HG02571 (cell line): Measurements from ENCODE around the gene C11orf91.
"Not testable (repeated sequence)": the region's sequence is repeated elsewhere in the genome, so short reads cannot be mapped to it uniquely, and the experiment has no call there.

Experiments used
- ATAC-seq: cut with Tn5 transposase; IDR thresholded peaks from one replicate; pipeline ENCODE4 v1.9.1; 2021; ENCODE audit warnings: mild to moderate bottlenecking, moderate library complexity; ENCODE audit not compliant: unreplicated experiment

C11orf91 gene

DNA sequence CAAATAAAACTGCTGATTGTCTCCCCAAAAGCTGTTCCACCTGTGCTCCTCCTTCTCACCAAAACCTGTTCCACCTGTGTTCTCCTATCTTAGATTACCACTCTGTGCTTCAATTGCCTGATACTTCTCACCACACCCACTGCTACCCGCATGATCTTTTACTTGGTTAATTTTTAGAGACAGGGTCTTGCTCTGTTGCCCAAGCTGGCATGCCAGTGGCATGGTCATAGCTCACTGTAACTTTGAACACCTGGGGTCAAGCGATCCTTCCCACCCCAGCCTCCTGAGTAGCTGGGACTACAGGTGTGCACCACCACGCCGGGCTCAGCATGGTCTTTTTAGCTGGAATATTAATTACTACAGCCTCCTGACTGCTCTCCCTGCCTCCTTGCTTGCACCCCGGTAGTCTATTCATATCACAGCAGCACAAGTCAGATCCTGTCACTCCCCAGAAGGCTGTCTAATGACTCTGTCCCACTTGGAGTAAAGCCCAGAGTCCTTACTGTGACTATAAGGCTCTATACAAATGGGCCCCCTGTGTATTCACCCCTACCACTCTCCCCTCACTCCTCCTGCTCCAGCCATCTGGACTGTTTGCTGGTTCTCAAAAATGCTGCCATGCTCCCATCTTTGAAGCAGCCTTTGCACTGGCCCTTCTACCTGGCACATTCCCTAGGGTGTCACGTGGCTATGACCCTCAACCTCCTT is 3.5 kb downstream of the C11orf91 start:
- ATAC-seq: no peak

- no peak for ATAC-seq
Observed at GRCh38 chr11:33696411-33696810, 4.2 kb downstream of the C11orf91 start.

- ATAC-seq: no peak
Observed at GRCh38 chr11:33695051-33695566, 5.5 kb downstream of the C11orf91 start.

DNA sequence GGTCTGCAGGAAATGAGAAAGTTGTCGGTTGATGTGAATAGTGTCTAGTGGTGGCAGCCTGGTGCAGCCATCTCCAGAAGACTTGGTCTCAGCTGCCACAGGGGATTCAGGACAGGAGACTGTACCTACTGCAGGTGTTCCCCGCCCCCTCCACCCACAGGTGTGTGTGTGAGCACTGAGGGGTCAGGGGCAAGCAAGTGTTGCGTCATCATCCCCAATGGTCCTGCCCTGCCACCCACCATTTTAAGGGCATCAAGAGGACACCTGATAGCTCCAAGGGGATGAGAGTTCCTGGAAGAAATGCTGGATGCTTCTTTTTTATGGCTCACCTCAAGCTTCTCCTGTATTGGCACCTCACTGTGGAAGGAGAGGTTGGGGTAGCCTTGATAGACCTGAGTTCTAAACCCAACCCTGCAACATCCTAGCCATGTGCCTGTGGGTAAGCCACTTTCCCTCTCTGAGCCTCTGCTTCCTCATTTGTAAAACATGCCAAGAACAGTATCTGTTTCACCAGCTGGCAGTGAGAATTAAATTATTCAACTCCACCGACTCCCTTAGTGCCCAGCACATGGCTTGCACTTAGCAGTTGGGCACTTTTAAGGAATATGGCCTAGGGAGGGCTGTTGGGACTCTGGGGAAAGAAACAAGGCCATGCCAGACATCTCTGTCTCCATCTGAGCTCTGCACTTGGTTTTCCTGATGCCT is 6.1 kb downstream of the C11orf91 start:
- ATAC-seq: no peak

- ATAC-seq: no peak
Observed at GRCh38 chr11:33692541-33692940, 8.1 kb downstream of the C11orf91 start.

- no peak for ATAC-seq
Observed at GRCh38 chr11:33692013-33692504, 8.6 kb downstream of the C11orf91 start.

- no peak for ATAC-seq
Observed at GRCh38 chr11:33691066-33691864, 9.4 kb downstream of the C11orf91 start.

DNA sequence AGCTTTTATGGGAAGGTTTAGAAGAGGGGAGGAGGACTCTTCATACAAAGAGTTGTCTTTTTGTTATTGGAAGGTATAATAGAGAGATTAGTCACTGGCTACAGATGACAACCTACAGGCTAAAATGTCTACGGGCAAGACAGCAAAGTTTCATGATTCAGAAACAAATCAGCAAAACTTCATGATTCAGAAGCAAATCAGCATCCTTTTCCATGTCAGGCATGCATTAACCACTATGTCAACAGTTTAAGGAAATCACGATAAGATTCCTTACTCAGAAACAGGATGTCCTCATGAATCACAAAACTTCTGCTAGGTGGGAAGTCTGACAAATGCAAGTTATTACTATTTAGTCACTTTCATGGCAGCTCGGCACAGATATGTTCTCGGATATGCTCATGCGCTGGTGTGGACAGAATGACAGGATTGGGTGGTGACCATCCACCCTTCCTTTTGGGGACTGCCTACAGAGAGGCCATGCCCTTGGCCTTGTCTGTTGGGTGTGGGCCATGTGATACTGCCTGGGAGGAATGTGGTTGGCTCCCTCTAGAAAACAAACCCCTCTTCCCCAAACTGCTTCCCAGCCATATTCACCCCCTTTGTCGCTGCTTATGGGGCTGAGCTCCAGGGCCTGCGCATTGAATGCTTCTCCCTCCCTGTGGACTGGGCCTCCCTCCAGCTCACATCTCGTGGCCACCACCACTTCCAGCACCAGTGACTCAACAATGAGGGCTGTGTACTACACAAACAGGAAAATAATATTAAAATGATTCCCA is 10.1 kb downstream of the C11orf91 start:
- no peak for ATAC-seq

GRCh38 chr11:33689501-33689900 is 11.1 kb downstream of the C11orf91 start:
- ATAC-seq: no peak

DNA sequence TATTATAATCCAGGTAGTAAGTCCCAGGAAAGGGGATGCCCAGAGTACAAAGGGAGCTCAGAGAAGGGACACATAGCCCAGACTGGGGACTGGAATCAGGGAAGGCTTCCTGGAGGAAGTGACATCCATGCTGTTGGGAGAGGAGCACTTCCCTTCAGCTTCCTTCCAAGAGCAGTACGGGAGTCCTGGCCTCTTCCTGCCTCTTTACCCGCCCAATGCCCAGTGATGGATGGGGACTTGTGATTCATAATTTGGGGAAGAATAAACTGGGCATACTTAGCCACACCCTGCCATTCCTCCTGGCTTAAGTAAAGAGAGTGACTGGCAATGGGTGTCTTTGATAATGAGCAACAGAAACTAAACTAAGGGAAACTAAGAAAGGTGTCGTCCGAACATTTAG is 11.5 kb downstream of the C11orf91 start:
- no peak for ATAC-seq

- no peak for ATAC-seq
Observed at GRCh38 chr11:33687733-33688479, 12.7 kb downstream of the C11orf91 start.

DNA sequence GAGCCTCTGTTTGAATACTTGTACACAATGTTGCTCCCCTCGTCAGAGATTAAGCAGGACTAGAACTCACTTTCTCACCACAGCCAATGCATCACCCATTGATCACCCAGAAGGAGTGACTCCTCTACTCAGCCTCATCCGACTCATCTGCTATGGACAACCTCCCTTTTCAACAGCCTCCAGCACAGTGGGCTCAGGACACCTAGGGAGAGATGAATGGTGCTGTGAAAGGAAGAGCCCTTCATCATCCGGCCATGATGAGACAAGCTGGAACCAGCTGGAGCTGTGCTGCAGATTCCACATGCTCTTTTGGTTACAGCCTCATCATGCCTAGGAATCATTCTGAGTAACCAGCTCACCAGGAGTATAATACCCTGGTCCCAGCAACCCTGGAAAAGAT is 15.5 kb downstream of the C11orf91 start:
- ATAC-seq: no peak

- no peak for ATAC-seq
Observed at GRCh38 chr11:33684003-33684706, 16.5 kb downstream of the C11orf91 start.

DNA sequence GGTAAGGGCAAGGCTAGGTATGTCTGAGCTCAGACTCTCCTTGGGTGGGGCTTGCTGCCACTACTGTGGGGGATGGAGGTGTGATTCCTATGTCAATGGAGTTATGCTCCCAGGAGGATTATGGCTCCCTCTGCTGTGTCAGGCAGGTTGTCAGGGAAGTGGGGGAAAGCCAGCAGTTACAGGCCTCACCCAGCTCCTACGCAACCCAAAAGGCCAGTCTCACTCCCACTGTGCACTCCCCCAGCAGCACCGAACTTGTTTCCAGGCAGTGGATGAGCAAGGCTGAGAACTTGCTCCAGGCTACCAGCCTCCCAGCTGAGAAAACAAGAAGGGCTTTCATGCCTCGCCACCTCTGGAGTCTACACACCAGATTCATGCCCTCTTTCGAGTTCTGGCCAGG is 18.2 kb downstream of the C11orf91 start:
- no peak for ATAC-seq

DNA sequence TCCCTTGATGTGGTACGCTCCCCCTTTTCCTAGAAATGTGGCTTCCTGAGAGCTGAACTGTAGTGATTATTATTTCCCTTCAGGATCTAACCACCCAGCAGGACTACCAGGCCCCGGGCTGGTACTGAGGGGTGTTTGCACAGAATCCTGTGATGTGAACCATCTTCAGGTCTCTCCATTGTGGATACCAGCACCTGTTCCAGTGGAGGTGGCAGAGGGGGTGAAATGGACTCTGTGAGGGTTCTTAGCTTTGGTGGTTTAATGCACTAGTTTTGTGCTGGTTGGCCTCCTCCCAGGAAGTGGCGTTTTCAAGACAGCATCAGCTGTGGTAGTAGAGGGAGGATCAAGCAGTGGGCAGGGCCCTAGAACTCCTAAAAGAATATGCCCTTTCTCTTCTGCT is 18.6 kb downstream of the C11orf91 start:
- ATAC-seq: no peak

GRCh38 chr11:33678616-33679015 is 22.0 kb downstream of the C11orf91 start:
- not testable (repeated sequence) for ATAC-seq

DNA sequence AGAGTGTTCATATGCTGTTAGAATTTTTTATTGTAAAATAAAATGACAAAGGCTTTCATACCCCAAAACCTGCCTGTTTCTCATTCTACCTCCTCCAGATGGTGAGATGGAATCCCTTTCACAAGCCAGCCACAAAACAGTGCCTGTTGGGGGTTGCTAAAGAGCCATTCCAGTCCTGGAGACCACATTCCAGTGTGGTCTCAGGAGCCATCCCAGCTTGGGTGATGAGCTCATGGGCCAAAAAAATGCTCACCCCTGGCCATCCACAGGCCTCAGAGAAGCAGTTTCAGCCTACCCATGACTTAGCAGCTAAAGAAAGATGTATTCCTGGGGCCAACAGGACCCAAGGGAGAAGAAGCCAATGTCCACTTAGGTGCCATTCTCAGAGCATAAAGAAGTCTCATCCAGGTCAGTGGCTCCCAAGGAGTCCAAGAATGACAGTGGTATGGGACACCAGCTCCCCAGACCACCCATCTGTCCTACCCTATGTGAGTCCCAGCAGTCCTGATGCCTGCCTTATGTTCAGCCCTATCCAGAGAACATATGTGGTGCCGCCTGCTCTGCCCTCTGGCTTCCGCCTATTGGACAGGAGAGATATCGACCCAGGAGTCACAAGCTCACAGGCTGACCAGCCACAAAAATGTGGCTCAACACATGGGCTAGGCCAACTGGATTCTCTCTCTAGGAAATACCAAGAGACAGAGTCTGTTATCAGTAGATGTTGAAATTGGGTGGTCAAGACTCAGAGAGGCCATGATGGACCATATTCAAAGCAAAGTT is 26.4 kb downstream of the C11orf91 start:
- ATAC-seq: no peak

DNA sequence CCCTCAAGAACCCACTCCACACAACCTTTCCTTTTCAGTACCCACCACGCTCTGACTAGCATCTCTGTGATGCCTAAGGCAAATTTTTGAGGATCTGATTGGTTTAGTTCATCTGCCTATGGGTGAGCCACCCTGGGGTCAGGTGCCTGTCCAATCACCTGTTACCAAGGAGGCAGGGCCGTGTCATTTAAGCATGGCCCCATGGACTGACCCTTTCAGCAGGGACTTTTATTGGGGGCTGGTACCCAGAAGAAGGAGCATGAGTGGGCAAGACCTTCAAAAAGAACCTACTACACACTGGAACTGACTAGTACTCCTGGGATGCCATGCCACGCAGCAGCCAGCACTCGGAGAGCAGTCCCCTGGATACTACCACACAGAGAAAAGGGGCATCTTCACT is 28.4 kb downstream of the C11orf91 start:
- no peak for ATAC-seq
